Ishikawa (cell line): ENCODE data around the gene TNC.

Experiments
- CEBPB ChIP-seq: IDR thresholded peaks from 2 replicates; pipeline ENCODE4 v1.6.1; 2012
- TAF1 ChIP-seq: IDR thresholded peaks from 2 replicates; pipeline ENCODE4 v1.6.1; 2012; ENCODE audit warnings: low read depth, mild to moderate bottlenecking

- TF ChIP-seq CEBPB (no peak), TAF1 (no peak)
These were observed 145.3 kb downstream of the TNC start for GRCh38 chr9:114972510-114973136.
